ENCODE measurements around the gene FRK. TPM values are rescaled to one million over a fixed set of nuclear protein-coding genes. Genes with fewer than 3 reads are reported as not detected.

FRK gene
- total and polyA plus RNA-seq, 2 experiments from 2014 or later, result 2.7 to 16.9 TPM

GRCh38 chr6:116105247-116105646 is 44.6 kb upstream of the FRK start:
- Histone ChIP-seq H3K9me3 (ENCODE audit: low read depth) (no peaks in the 10 kb centered on the region), H2AFZ (no peak overlapping the region), H3K36me3 (replicated peaks; ENCODE audit: insufficient read depth, low read depth) (no peaks in the 10 kb centered on the region), H4K20me1 (ENCODE audit: insufficient read depth, poor library complexity, severe bottlenecking) (no peaks in the 10 kb centered on the region), H3K4me1 (ENCODE audit: insufficient read depth) (peaks cover 48% of the 10 kb centered on the region), H3K4me2 (peak overlapping the region; percentile 48), H3K27ac (peak overlapping the region; percentile 42), H3K4me3 (no peak overlapping the region), H3K27me3 (no peaks in the 10 kb centered on the region), H3K9me2 (replicated peaks; ENCODE audit: insufficient read depth) (no peaks in the 10 kb centered on the region), H3K79me2 (peaks cover 42% of the 10 kb centered on the region)
- no peak for TF ChIP-seq CTCF (IDR thresholded peaks at IDR 0.05; ENCODE audit: poor library complexity)
- no peak for TF ChIP-seq EZH2 (IDR thresholded peaks at IDR 0.05; ENCODE audit: borderline replicate concordance)
- TF ChIP-seq EZH2phosphoT487 (IDR thresholded peaks at IDR 0.05; ENCODE audit: low read depth, severe bottlenecking, unreplicated experiment), result no peak
- DNase-seq (ENCODE audit: low spot score), result no peak
- WGBS (ENCODE audit: low lambda C conversion rate, missing lambda C conversion rate), result 85% methylated on average over 3 of the region's 3 CpGs

GRCh38 chr6:116104636-116105035 is 43.9 kb upstream of the FRK start:
- peaks cover 54% of the 10 kb centered on the region for H3K4me1 ChIP-seq (ENCODE audit: insufficient read depth)
- TF ChIP-seq EZH2phosphoT487 (IDR thresholded peaks at IDR 0.05; ENCODE audit: low read depth, severe bottlenecking, unreplicated experiment) (no peak), EZH2 (IDR thresholded peaks at IDR 0.05; ENCODE audit: borderline replicate concordance) (no peak), CTCF (IDR thresholded peaks at IDR 0.05; ENCODE audit: poor library complexity) (no peak)
- peak overlapping the region; percentile 48 for H3K4me2 ChIP-seq
- H3K79me2 ChIP-seq, result peaks cover 42% of the 10 kb centered on the region
- 72% methylated on average over 1 of the region's 1 CpG for WGBS (ENCODE audit: low lambda C conversion rate, missing lambda C conversion rate)
- H3K27ac ChIP-seq, result peak overlapping the region; percentile 42
- no peak for DNase-seq (ENCODE audit: low spot score)
- H3K9me3 ChIP-seq (ENCODE audit: low read depth), result no peaks in the 10 kb centered on the region
- H3K36me3 ChIP-seq (replicated peaks; ENCODE audit: insufficient read depth, low read depth), result no peaks in the 10 kb centered on the region
- H3K4me3 ChIP-seq, result no peak overlapping the region
- H3K9me2 ChIP-seq (replicated peaks; ENCODE audit: insufficient read depth), result no peaks in the 10 kb centered on the region
- no peaks in the 10 kb centered on the region for H3K27me3 ChIP-seq
- H4K20me1 ChIP-seq (ENCODE audit: insufficient read depth, poor library complexity, severe bottlenecking), result no peaks in the 10 kb centered on the region
- no peak overlapping the region for H2AFZ ChIP-seq

GRCh38 chr6:116102873-116103272 is 42.2 kb upstream of the FRK start:
- no peak overlapping the region for H3K27ac ChIP-seq
- H3K4me2 ChIP-seq, result peak overlapping the region; percentile 81
- H3K4me1 ChIP-seq (ENCODE audit: insufficient read depth), result peaks cover 54% of the 10 kb centered on the region
- WGBS (ENCODE audit: low lambda C conversion rate, missing lambda C conversion rate), result 90% methylated on average over 4 of the region's 4 CpGs
- no peak overlapping the region for H2AFZ ChIP-seq
- no peaks in the 10 kb centered on the region for H3K9me3 ChIP-seq (ENCODE audit: low read depth)
- no peak for DNase-seq (ENCODE audit: low spot score)
- no peaks in the 10 kb centered on the region for H4K20me1 ChIP-seq (ENCODE audit: insufficient read depth, poor library complexity, severe bottlenecking)
- peaks cover 39% of the 10 kb centered on the region for H3K79me2 ChIP-seq
- H3K4me3 ChIP-seq, result no peak overlapping the region
- H3K36me3 ChIP-seq (replicated peaks; ENCODE audit: insufficient read depth, low read depth), result no peaks in the 10 kb centered on the region
- no peaks in the 10 kb centered on the region for H3K9me2 ChIP-seq (replicated peaks; ENCODE audit: insufficient read depth)
- TF ChIP-seq EZH2 (IDR thresholded peaks at IDR 0.05; ENCODE audit: borderline replicate concordance), result no peak
- no peak for TF ChIP-seq CTCF (IDR thresholded peaks at IDR 0.05; ENCODE audit: poor library complexity)
- no peak for TF ChIP-seq EZH2phosphoT487 (IDR thresholded peaks at IDR 0.05; ENCODE audit: low read depth, severe bottlenecking, unreplicated experiment)
- no peaks in the 10 kb centered on the region for H3K27me3 ChIP-seq

GRCh38 chr6:116101790-116102189 is 41.1 kb upstream of the FRK start:
- no peak overlapping the region for H2AFZ ChIP-seq

More at GRCh38 chr6:116101790-116102189, 41.1 kb upstream of the FRK start:
- Histone ChIP-seq H3K4me1 (ENCODE audit: insufficient read depth) (peaks cover 51% of the 10 kb centered on the region), H3K27ac (peak overlapping the region; percentile 98), H3K9me3 (ENCODE audit: low read depth) (no peaks in the 10 kb centered on the region), H3K9me2 (replicated peaks; ENCODE audit: insufficient read depth) (no peaks in the 10 kb centered on the region), H3K4me2 (peak overlapping the region; percentile 81), H3K36me3 (replicated peaks; ENCODE audit: insufficient read depth, low read depth) (no peaks in the 10 kb centered on the region), H4K20me1 (ENCODE audit: insufficient read depth, poor library complexity, severe bottlenecking) (no peaks in the 10 kb centered on the region), H3K27me3 (no peaks in the 10 kb centered on the region), H3K79me2 (peaks cover 39% of the 10 kb centered on the region), H3K4me3 (peak overlapping the region; percentile 97)
- no peak for DNase-seq (ENCODE audit: low spot score)
- 76% methylated on average over 2 of the region's 2 CpGs for WGBS (ENCODE audit: low lambda C conversion rate, missing lambda C conversion rate)
- TF ChIP-seq CTCF (IDR thresholded peaks at IDR 0.05; ENCODE audit: poor library complexity), result no peak
- no peak for TF ChIP-seq EZH2 (IDR thresholded peaks at IDR 0.05; ENCODE audit: borderline replicate concordance)
- no peak for TF ChIP-seq EZH2phosphoT487 (IDR thresholded peaks at IDR 0.05; ENCODE audit: low read depth, severe bottlenecking, unreplicated experiment)
